IMR-90 (cell line): ENCODE data around the gene DCUN1D2. TPM values are rescaled to one million over a fixed set of nuclear protein-coding genes. Genes with fewer than 3 reads are reported as not detected.

Experiments used
- ATAC-seq: fragments of 200-7000 bp; cut with Tn5 transposase; 2 replicates; pipeline ENCODE4 v1.9.1; 2020; ENCODE audit warnings: low read depth, mild to moderate bottlenecking, moderate library complexity
- BruUV-seq: library from RNA; stranded (reverse); fragments of 400-500 nt; replicated peaks from 2 replicates; lab custom pipeline; 2021; lab: Mats Ljungman, UMichigan
- CTCF ChIA-PET: fragments of 300-600 bp; formaldehyde crosslinking; extraction: SDS; loops from one replicate; lab custom pipeline; 2021; ENCODE audit warnings: antibody characterized with exemption; lab: Yijun Ruan, JAX
- POLR2A ChIA-PET: fragments of 300-600 bp; sonication (Branson Sonifier 250); formaldehyde crosslinking; loops from one replicate; lab custom pipeline; 2022; ENCODE audit warnings: antibody characterized with exemption; ENCODE audit not compliant: unreplicated experiment; lab: Charles Lee
- DNase-seq: peaks from one replicate; pipeline ENCODE4 v3.0.0; 2013
- H2AFZ ChIP-seq: replicated peaks from 2 replicates; pipeline ENCODE3; 2013; ENCODE audit warnings: low read length, mild to moderate bottlenecking; ENCODE audit not compliant: poor library complexity
- H2AK5ac ChIP-seq: 2 replicates; pipeline ENCODE4 v1.6.1; 2013; ENCODE audit warnings: low read depth, low read length, inconsistent platforms
- H2AK9ac ChIP-seq: replicated peaks from 2 replicates; pipeline ENCODE3; 2013; ENCODE audit warnings: mild to moderate bottlenecking, low read depth, low read length, moderate library complexity; ENCODE audit not compliant: poor library complexity
- H2BK120ac ChIP-seq: 2 replicates; pipeline ENCODE4 v1.6.1; 2013; ENCODE audit warnings: low read depth, low read length, inconsistent platforms
- H2BK15ac ChIP-seq: 3 replicates; pipeline ENCODE4 v1.6.1; 2013; ENCODE audit warnings: low read depth, low read length, inconsistent platforms
- H2BK20ac ChIP-seq: 2 replicates; pipeline ENCODE4 v1.6.1; 2013; ENCODE audit warnings: low read depth, mild to moderate bottlenecking, inconsistent platforms, low read length, moderate library complexity
- H2BK5ac ChIP-seq: 2 replicates; pipeline ENCODE4 v1.6.1; 2013; ENCODE audit warnings: mild to moderate bottlenecking, low read depth, low read length, inconsistent platforms; ENCODE audit not compliant: poor library complexity, severe bottlenecking
- H3K14ac ChIP-seq: replicated peaks from 2 replicates; pipeline ENCODE4 v1.6.1; 2013; ENCODE audit warnings: low read depth, low read length, inconsistent platforms
- H3K18ac ChIP-seq: 2 replicates; pipeline ENCODE4 v1.6.1; 2013; ENCODE audit warnings: low read depth, low read length, control low read depth
- H3K23ac ChIP-seq: 2 replicates; pipeline ENCODE4 v1.6.1; 2013; ENCODE audit warnings: low read depth, low read length, inconsistent platforms
- H3K27ac ChIP-seq: 2 replicates; pipeline ENCODE4 v1.5.1; 2013; ENCODE audit warnings: mild to moderate bottlenecking, control low read depth, low read length; ENCODE audit not compliant: insufficient read depth
- H3K27me3 ChIP-seq: 2 replicates; pipeline ENCODE4 v1.6.1; 2013; ENCODE audit warnings: low read length; ENCODE audit not compliant: control insufficient read depth, insufficient read depth
- H3K36me3 ChIP-seq: 2 replicates; pipeline ENCODE4 v1.6.1; 2013; ENCODE audit warnings: low read length, mixed read lengths; ENCODE audit not compliant: control insufficient read depth, insufficient read depth
- H3K4ac ChIP-seq: 2 replicates; pipeline ENCODE4 v1.6.1; 2013; ENCODE audit warnings: low read depth, low read length, inconsistent platforms
- H3K4me1 ChIP-seq: 2 replicates; pipeline ENCODE4 v1.6.1; 2013; ENCODE audit warnings: low read length, mixed read lengths; ENCODE audit not compliant: control insufficient read depth, insufficient read depth
- H3K4me2 ChIP-seq: 2 replicates; pipeline ENCODE4 v1.6.1; 2013; ENCODE audit warnings: low read depth, mild to moderate bottlenecking, control low read depth, low read length, moderate library complexity
- H3K4me3 ChIP-seq: 2 replicates; pipeline ENCODE4 v1.5.1; 2013; ENCODE audit warnings: low read depth, mild to moderate bottlenecking, control low read depth, low read length, moderate library complexity; ENCODE audit not compliant: insufficient read depth
- H3K56ac ChIP-seq: 2 replicates; pipeline ENCODE4 v1.6.1; 2013; ENCODE audit warnings: low read length, inconsistent platforms; ENCODE audit not compliant: insufficient read depth; ENCODE audit errors: extremely low read depth
- H3K79me1 ChIP-seq, 2 experiments: 2 replicates each; pipeline ENCODE4 v1.6.1; 2013; ENCODE audit warnings: low read length in 2 of 2, inconsistent platforms in 1 of 2, low read depth in 1 of 2
- H3K9ac ChIP-seq: 2 replicates; pipeline ENCODE4 v1.6.1; 2013; ENCODE audit warnings: low read depth, low read length, control low read depth
- H3K9me1 ChIP-seq: 2 replicates; pipeline ENCODE4 v1.6.1; 2013; ENCODE audit warnings: low read length, inconsistent platforms; ENCODE audit not compliant: insufficient read depth
- H3K9me3 ChIP-seq: 2 replicates; pipeline ENCODE4 v1.6.1; 2013; ENCODE audit warnings: low read length; ENCODE audit not compliant: control insufficient read depth, insufficient read depth
- H4K20me1 ChIP-seq: 2 replicates; pipeline ENCODE4 v1.6.1; 2013; ENCODE audit warnings: low read length, inconsistent platforms; ENCODE audit not compliant: insufficient read depth
- H4K5ac ChIP-seq: 2 replicates; pipeline ENCODE4 v1.6.1; 2013; ENCODE audit warnings: mild to moderate bottlenecking, low read depth, low read length, control low read depth
- H4K8ac ChIP-seq, 2 experiments: 2 replicates each; pipeline ENCODE4 v1.6.1; 2013; ENCODE audit warnings: low read depth in 2 of 2, low read length in 2 of 2, control low read depth in 1 of 2, inconsistent platforms in 1 of 2
- H4K91ac ChIP-seq: 2 replicates; pipeline ENCODE4 v1.6.1; 2013; ENCODE audit warnings: low read depth, low read length, inconsistent platforms; ENCODE audit not compliant: insufficient read depth
- CTCF ChIP-seq: conservative IDR thresholded peaks from 2 replicates; pipeline ENCODE4 v1.5.1; 2012; ENCODE audit warnings: mild to moderate bottlenecking, low read depth, low read length, improper control_type of control experiment
- FOS ChIP-seq: fragments of 150-350 bp; IDR thresholded peaks from 2 replicates; pipeline ENCODE4 v1.6.1; 2016; ENCODE audit warnings: low read depth, low read length
- RAD21 ChIP-seq: IDR thresholded peaks from 2 replicates; pipeline ENCODE4 v1.6.1; 2012; ENCODE audit warnings: low read length, improper control_type of control experiment
- RCOR1 ChIP-seq: IDR thresholded peaks from 2 replicates; pipeline ENCODE4 v1.6.1; 2012; ENCODE audit warnings: mild to moderate bottlenecking, low read length, improper control_type of control experiment; ENCODE audit not compliant: insufficient replicate concordance
- RFX5 ChIP-seq: IDR thresholded peaks from 2 replicates; pipeline ENCODE4 v1.8.0; 2012; ENCODE audit warnings: low read depth, mild to moderate bottlenecking, low read length, moderate library complexity
- WGBS, 2 experiments: methylation state at CpG; one replicate each; pipeline versions ENCODE4 v1.1.5 to v1.1.7; 2013; ENCODE audit warnings: missing lambda C conversion rate in 2 of 2; ENCODE audit not compliant: insufficient read length in 1 of 2; ENCODE audit errors: extremely low coverage in 2 of 2; 5-methylcytosine and 5-hydroxymethylcytosine counted together
- dilution Hi-C: fragments of 300-500 bp; cut with HindIII; formaldehyde crosslinking; loops from one replicate; pipeline ENCODE4 v1.14.3; 2018; ENCODE audit warnings: low sequenced_read_pairs; ENCODE audit not compliant: unreplicated experiment
- in situ Hi-C: fragments of 300-500 bp; cut with MboI; formaldehyde crosslinking; loops from 3 replicates; pipeline ENCODE4 v1.14.3; 2019; ENCODE audit warnings: low sequenced_read_pairs, inconsistent platforms, mixed read lengths
- intact Hi-C: fragments of 100-400 bp; cut with micrococcal nuclease; formaldehyde crosslinking; loops from 2 replicates; pipeline ENCODE4 v1.10.0; 2022
- polyA plus RNA-seq, 3 experiments: library from polyadenylated mRNA; depleted of rRNA; stranded (reverse); fragments of >200 nt; gene quantifications; 2 replicates each; pipeline ENCODE4 v1.2.3, GENCODE V29; 2012; ENCODE audit warnings: low replicate concordance in 1 of 3
- total RNA-seq: library from RNA; depleted of rRNA; stranded (reverse); fragments of >200 nt; gene quantifications from 2 replicates; pipeline ENCODE4 v1.2.3, GENCODE V29; 2012
- TF ChIP-seq, protein P1 (sequence below): fragments of 150-350 bp; IDR thresholded peaks from 2 replicates; pipeline ENCODE4 v1.6.1; 2016; ENCODE audit warnings: low read depth, mild to moderate bottlenecking, low read length, moderate library complexity, borderline replicate concordance

DCUN1D2 gene
- total and polyA plus RNA-seq, 2 of the 4 experiments (the other 2 are of a cell fraction): 8.1 to 11.5 TPM

DNA sequence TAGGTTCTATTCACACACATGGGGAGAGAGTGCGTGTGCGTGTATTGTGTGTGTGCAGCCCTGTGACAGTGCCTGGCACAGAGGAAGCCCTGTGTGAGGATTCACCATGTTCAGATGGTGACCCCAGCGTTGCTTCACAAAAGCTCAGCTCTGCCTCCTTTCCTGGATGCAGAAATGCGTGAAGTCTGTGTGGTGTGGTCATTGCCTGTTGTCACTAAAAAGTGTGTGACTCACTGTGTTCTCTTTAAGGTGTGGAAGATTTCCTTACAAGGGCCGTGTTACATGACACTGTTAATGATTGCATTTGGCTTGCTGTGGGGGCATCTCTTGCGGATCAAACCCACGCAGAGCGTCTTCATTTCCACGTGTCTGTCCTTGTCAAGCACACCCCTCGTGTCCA is 19.5 kb upstream of the DCUN1D2 start:
- H2AK9ac ChIP-seq: peak overlapping the region; percentile 24
- H3K9me3 ChIP-seq: no peaks in the 10 kb centered on the region
- DNase-seq: no peak
- no TSS peak for BruUV-seq
- H4K20me1 ChIP-seq: peaks cover 30% of the 10 kb centered on the region
- no peak overlapping the region for H3K4me2 ChIP-seq
- no peak overlapping the region for H3K27ac ChIP-seq
- dilution Hi-C loops (no loop called here), in situ Hi-C loops (no loop called here), intact Hi-C loops (no loop called here)
- peaks cover 54% of the 10 kb centered on the region for H3K36me3 ChIP-seq
- H3K56ac ChIP-seq: no peak overlapping the region
- H2BK20ac ChIP-seq: no peak overlapping the region
- H2BK5ac ChIP-seq: no peak overlapping the region
- H2AFZ ChIP-seq: no peak overlapping the region
- 92% methylated on average over 8 of the region's 10 CpGs; no CpG with 5 or more reads in 1 of the 2 experiments for WGBS, 2 experiments
- no peak overlapping the region for H2BK15ac ChIP-seq
- CTCF ChIA-PET: no interaction called here
- H3K4me1 ChIP-seq: no peaks in the 10 kb centered on the region
- H3K18ac ChIP-seq: no peak overlapping the region
- no peak overlapping the region for H2BK120ac ChIP-seq
- no peak for ATAC-seq
- H3K79me1 ChIP-seq: peaks cover 26 to 52% of the 10 kb centered on the region in 2 experiments
- H4K91ac ChIP-seq: no peak overlapping the region
- no peak overlapping the region for H3K23ac ChIP-seq
- H3K9ac ChIP-seq: no peak overlapping the region
- H3K9me1 ChIP-seq: peaks cover 4% of the 10 kb centered on the region; the same call in 1 of the 2 replicates
- H3K4me3 ChIP-seq: no peak overlapping the region
- H3K14ac ChIP-seq: no peak overlapping the region
- H4K5ac ChIP-seq: no peak overlapping the region
- H3K4ac ChIP-seq: no peak overlapping the region; the same call in 1 of the 2 replicates
- POLR2A ChIA-PET: no interaction called here
- H4K8ac ChIP-seq: no peak overlapping the region
- no peaks in the 10 kb centered on the region for H3K27me3 ChIP-seq
- TF ChIP-seq FOS (no peak), RCOR1 (no peak), RAD21 (no peak), CTCF (no peak), RFX5 (no peak)
- TF ChIP-seq, protein P1, sequence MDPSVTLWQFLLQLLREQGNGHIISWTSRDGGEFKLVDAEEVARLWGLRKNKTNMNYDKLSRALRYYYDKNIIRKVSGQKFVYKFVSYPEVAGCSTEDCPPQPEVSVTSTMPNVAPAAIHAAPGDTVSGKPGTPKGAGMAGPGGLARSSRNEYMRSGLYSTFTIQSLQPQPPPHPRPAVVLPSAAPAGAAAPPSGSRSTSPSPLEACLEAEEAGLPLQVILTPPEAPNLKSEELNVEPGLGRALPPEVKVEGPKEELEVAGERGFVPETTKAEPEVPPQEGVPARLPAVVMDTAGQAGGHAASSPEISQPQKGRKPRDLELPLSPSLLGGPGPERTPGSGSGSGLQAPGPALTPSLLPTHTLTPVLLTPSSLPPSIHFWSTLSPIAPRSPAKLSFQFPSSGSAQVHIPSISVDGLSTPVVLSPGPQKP: no peak
- no peak overlapping the region for H2AK5ac ChIP-seq
